K562 (cell line): ENCODE measurements around the gene TRMT1. TPM values are rescaled to one million over a fixed set of nuclear protein-coding genes. Genes with fewer than 3 reads are reported as not detected.

Experiments used
- ARNT ChIP-seq, 2 experiments: fragments of 450-650 bp; IDR thresholded peaks; 2 replicates each; pipeline ENCODE4 v1.6.1; 2016; ENCODE audit warnings: mild to moderate bottlenecking in 1 of 2
- CBX1 ChIP-seq: sonication (generic); IDR thresholded peaks from 2 replicates; pipeline ENCODE4 v1.6.1; 2016; ENCODE audit warnings: antibody characterized with exemption, low read depth, mild to moderate bottlenecking
- CREB3L1 ChIP-seq: fragments of 450-650 bp; IDR thresholded peaks from 2 replicates; pipeline ENCODE4 v1.6.1; 2014; ENCODE audit warnings: low read depth, mild to moderate bottlenecking, moderate library complexity, borderline replicate concordance
- E2F8 ChIP-seq: fragments of 450-650 bp; IDR thresholded peaks from 2 replicates; pipeline ENCODE4 v1.7.1; 2018; ENCODE audit warnings: mild to moderate bottlenecking, low read depth; ENCODE audit not compliant: partially characterized antibody
- GABPA ChIP-seq: fragments of 200-800 bp; sonication (Bioruptor generic); conservative IDR thresholded peaks from 2 replicates; pipeline ENCODE4 v1.6.1; 2016; ENCODE audit warnings: low read depth, missing genetic modification characterization, missing compliant biosample characterization
- HDAC2 ChIP-seq: fragments of 450-650 bp; IDR thresholded peaks from 2 replicates; pipeline ENCODE4 v1.6.1; 2016; ENCODE audit warnings: mild to moderate bottlenecking
- LEF1 ChIP-seq: fragments of 450-650 bp; IDR thresholded peaks from 2 replicates; pipeline ENCODE4 v1.6.1; 2016; ENCODE audit warnings: mild to moderate bottlenecking
- MBD2 ChIP-seq: sonication (generic); IDR thresholded peaks from 2 replicates; pipeline ENCODE4 v1.6.1; 2016; ENCODE audit warnings: low read depth, borderline replicate concordance
- NEUROD1 ChIP-seq: fragments of 150-350 bp; IDR thresholded peaks from 2 replicates; pipeline ENCODE4 v1.6.1; 2014; ENCODE audit warnings: borderline replicate concordance, low read length, low read depth; ENCODE audit not compliant: partially characterized antibody
- NFE2 ChIP-seq: IDR thresholded peaks from 2 replicates; pipeline ENCODE4 v1.6.1; 2014; ENCODE audit warnings: antibody characterized with exemption, low read depth
- NFIC ChIP-seq: fragments of 450-650 bp; IDR thresholded peaks from 2 replicates; pipeline ENCODE4 v1.6.1; 2017; ENCODE audit warnings: mild to moderate bottlenecking, inconsistent platforms
- NFRKB ChIP-seq: fragments of 450-650 bp; IDR thresholded peaks from 2 replicates; pipeline ENCODE4 v1.6.1; 2016; ENCODE audit warnings: low read depth
- OTX1 ChIP-seq: fragments of 450-650 bp; formaldehyde crosslinking; IDR thresholded peaks from 2 replicates; pipeline ENCODE4 v1.4.0; 2022; ENCODE audit warnings: mild to moderate bottlenecking
- PTBP1 ChIP-seq: fragments of 200-400 bp; formaldehyde crosslinking; IDR thresholded peaks from 2 replicates; pipeline ENCODE4 v1.6.1; 2017; ENCODE audit warnings: low read depth, low read length
- RBM25 ChIP-seq: fragments of 200-400 bp; formaldehyde crosslinking; IDR thresholded peaks from 2 replicates; pipeline ENCODE4 v1.6.1; 2018; ENCODE audit warnings: low read length, low read depth, moderate library complexity; ENCODE audit not compliant: severe bottlenecking
- SAP30 ChIP-seq: fragments of 200-600 bp; sonication (generic); IDR thresholded peaks from 2 replicates; pipeline ENCODE4 v1.6.1; 2012; ENCODE audit warnings: borderline replicate concordance, low read depth, mild to moderate bottlenecking, moderate library complexity, low read length, control low read depth, inconsistent platforms; ENCODE audit not compliant: insufficient read depth, poor library complexity, severe bottlenecking
- TFAP4 ChIP-seq: sonication (generic); formaldehyde crosslinking; IDR thresholded peaks from 2 replicates; pipeline ENCODE4 v1.8.0; 2022; ENCODE audit warnings: missing genetic modification reagents, mild to moderate bottlenecking, moderate library complexity, borderline replicate concordance
- polyA plus RNA-seq, 8 experiments: library from polyadenylated mRNA; depleted of rRNA in 4 of 8; stranded (reverse) in 5 of 8; unstranded in 3 of 8; fragments of >200 nt; fragmentation: Nextera tagmentation in 2 of 8; fragmentation: Illumina TruSeq in 1 of 8; extraction: Ambion mirVana in 2 of 8; extraction: Trizol in 1 of 8; gene quantifications; 2 replicates each; pipeline versions ENCODE4 v1.2.1 to v1.2.3, GENCODE V29; 2011 to 2014; ENCODE audit warnings: inconsistent platforms in 1 of 8, missing spikeins in 1 of 8
- total RNA-seq, 7 experiments: library from RNA; depleted of rRNA in 6 of 7; stranded (reverse); fragments of >200 nt in 6 of 7; fragmentation: Illumina TruSeq in 2 of 7; extraction: Trizol in 2 of 7; gene quantifications; 2 replicates each; pipeline versions ENCODE4 v1.2.1 to v1.2.3, GENCODE V29; 2011 to 2021; ENCODE audit warnings: low replicate concordance in 1 of 7
- TF ChIP-seq, protein P1 (sequence below): fragments of 450-650 bp; IDR thresholded peaks from 2 replicates; pipeline ENCODE4 v1.6.1; 2018; ENCODE audit warnings: mild to moderate bottlenecking, low read depth; ENCODE audit not compliant: partially characterized antibody

The TRMT1 gene
- total and polyA plus RNA-seq, 9 of the 15 experiments (the other 6 are each of a cell fraction or from before 2014, with no cell fraction given) = 5.8 to 158 (median 54.3) TPM

DNA sequence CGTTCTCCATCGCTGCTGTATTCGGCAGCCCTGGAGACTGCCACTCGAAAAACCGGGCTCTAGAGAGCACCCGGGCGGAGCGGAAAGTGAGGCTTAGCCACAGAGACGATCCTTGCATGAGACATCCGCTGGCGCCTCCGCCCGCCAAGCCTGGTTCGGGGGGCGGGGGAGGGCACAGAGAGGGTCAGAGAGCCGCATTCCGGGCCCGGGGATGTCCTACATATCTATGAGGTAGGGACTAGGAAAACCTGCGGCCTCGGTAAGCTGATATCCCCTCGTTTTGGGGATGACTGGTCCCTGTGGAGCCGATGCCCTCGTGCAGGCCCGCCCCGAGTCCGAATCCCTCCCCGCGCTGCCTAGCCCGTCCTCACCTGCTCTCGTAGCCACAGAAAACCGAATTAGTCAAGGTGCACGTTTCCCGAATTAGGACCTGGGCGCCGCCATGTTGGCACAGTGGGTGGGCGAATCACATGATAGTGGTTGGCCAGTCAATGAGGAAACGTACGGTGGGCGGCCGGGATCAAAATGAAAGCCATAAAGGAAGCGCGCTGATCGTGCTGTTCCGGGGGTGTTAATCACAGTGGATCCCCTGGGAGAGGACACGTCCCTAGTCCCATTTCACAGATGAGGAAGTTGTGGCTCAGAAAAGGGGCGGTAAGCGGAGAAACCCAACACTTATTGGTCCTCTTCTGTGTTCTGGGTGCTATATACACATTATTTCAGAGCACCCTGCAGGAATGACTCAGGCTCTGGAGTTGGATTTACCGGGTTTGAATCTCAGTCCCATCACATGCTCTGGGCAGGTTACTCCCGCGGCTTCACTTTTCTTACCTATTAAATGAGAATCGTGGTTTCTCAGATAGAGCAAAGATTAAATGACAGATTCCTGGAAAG lies at the start of gene TRMT1 (continued):
- TF ChIP-seq E2F8 (peak; percentile 70), NFIC (peak; percentile 21; the same call in 1 of the 2 replicates), CBX1 (peak; percentile 63; the same call in 1 of the 2 replicates), GABPA (tag) (peak; percentile 49), SAP30 (peak; percentile 100), OTX1 (CRISPR knock-in tag) (no peak), NFE2 (peak; percentile 40; the same call in 1 of the 2 replicates), TFAP4 (CRISPR knock-in tag) (peak; percentile 72; the same call in 1 of the 2 replicates), NFRKB (peak; percentile 66; the same call in 1 of the 2 replicates), MBD2 (peak; percentile 83; the same call in 1 of the 2 replicates), ARNT (IDR thresholded peaks at IDR 0.05) (peak; percentile 57 to 76; a peak in 2 of 4 replicates), PTBP1 (peak; percentile 93), CREB3L1 (peak; percentile 63), NEUROD1 (peak; percentile 93), LEF1 (peak; percentile 54; the same call in 1 of the 2 replicates), HDAC2 (peak; percentile 100), RBM25 (peak; percentile 98)
- TF ChIP-seq, protein P1, sequence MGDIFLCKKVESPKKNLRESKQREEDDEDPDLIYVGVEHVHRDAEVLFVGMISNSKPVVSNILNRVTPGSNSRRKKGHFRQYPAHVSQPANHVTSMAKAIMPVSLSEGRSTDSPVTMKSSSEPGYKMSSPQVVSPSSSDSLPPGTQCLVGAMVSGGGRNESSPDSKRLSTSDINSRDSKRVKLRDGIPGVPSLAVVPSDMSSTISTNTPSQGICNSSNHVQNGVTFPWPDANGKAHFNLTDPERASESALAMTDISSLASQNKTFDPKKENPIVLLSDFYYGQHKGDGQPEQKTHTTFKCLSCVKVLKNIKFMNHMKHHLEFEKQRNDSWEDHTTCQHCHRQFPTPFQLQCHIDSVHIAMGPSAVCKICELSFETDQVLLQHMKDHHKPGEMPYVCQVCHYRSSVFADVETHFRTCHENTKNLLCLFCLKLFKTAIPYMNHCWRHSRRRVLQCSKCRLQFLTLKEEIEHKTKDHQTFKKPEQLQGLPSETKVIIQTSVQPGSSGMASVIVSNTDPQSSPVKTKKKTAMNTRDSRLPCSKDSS = no peak
